Neuron (in vitro differentiated cells): ENCODE data around the gene INSIG2.
"Not testable (repeated sequence)": the region's sequence is repeated elsewhere in the genome, so short reads cannot be mapped to it uniquely, and the experiment has no call there.

Experiments
- H2AFZ ChIP-seq: one replicate; pipeline ENCODE4 v1.6.1; 2013; ENCODE audit warnings: low read depth, mild to moderate bottlenecking, inconsistent platforms, low read length, moderate library complexity
- H3K27me3 ChIP-seq: one replicate; pipeline ENCODE4 v1.6.1; 2013; ENCODE audit warnings: low read length; ENCODE audit not compliant: insufficient read depth
- H3K36me3 ChIP-seq: one replicate; pipeline ENCODE4 v1.6.1; 2013; ENCODE audit warnings: low read length; ENCODE audit not compliant: insufficient read depth
- H3K4me1 ChIP-seq: one replicate; pipeline ENCODE4 v1.6.1; 2013; ENCODE audit warnings: low read length; ENCODE audit not compliant: insufficient read depth
- H3K4me3 ChIP-seq: 2 replicates; pipeline ENCODE4 v1.5.1; 2013; ENCODE audit warnings: mild to moderate bottlenecking, low read length, moderate library complexity
- H3K9me3 ChIP-seq: one replicate; pipeline ENCODE4 v1.6.1; 2013; ENCODE audit warnings: low read length

INSIG2 gene

DNA sequence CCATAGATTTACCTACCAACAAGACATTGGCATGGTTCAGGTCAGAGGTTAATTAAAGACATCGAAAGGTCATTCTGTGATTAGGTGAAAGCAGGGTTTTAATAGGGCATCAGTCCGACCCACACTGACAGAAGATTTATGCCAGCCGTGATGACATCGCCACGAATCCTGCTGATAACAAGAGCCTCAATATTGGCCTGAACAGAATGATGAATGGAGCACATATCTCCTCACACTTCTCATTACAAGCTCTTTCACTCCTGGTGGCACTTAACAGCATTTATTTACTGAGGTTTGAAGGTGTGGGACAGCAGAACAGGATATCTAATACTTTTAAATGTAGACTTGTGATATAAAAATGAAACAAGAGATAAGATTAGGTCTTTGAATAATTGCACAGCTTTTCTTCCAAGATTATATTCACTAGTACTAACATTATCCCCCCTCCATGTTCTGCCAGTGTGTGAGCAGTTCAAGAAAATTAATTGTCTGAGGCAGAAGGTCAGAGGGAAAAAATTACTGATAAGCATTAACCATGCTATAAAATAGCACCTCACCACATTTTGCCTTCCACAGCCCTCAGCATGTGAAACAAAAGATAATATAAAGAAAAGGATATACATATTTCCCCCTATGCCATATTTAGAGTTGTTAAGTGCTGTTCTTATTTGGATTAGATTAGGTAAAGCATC is 23.1 kb upstream of the INSIG2 start:
- H3K27me3 ChIP-seq, result peaks cover 14% of the 10 kb centered on the region
- no peaks in the 10 kb centered on the region for H3K9me3 ChIP-seq

GRCh38 chr2:118065921-118066511 is 22.3 kb upstream of the INSIG2 start:
- no peak overlapping the region for H3K4me3 ChIP-seq
- no peaks in the 10 kb centered on the region for H3K9me3 ChIP-seq
- no peaks in the 10 kb centered on the region for H3K36me3 ChIP-seq
- H3K27me3 ChIP-seq, result peaks cover 18% of the 10 kb centered on the region
- H3K4me1 ChIP-seq, result no peaks in the 10 kb centered on the region
- no peak overlapping the region for H2AFZ ChIP-seq

More for the DNA sequence above, 23.1 kb upstream of the INSIG2 start:
- no peak overlapping the region for H3K4me3 ChIP-seq
- H3K4me1 ChIP-seq, result no peaks in the 10 kb centered on the region
- H3K36me3 ChIP-seq, result no peaks in the 10 kb centered on the region
- H2AFZ ChIP-seq, result no peak overlapping the region

GRCh38 chr2:118077636-118078247 is 10.5 kb upstream of the INSIG2 start:
- Histone ChIP-seq H3K4me1 (no peaks in the 10 kb centered on the region), H2AFZ (no peak overlapping the region), H3K36me3 (no peaks in the 10 kb centered on the region), H3K9me3 (no peaks in the 10 kb centered on the region), H3K27me3 (peaks cover 44% of the 10 kb centered on the region), H3K4me3 (no peak overlapping the region)

DNA sequence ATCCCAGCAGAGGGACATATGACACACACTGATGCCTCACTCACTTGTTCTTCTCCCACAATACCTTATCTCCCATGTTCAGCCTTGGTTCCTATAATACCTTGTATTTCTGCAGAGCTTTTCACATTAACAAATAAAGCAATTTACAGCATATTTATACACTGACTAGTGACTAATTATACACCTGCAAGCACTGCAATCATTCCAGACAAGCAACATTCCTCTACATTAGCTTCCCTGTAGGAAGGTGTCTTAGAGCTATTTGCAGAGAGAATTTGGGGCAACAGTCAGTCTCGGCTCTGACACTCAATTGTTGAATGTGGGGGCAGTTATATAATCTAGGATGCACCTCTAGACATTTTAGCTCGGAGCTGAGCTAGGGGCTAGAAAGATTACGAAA is 9.5 kb upstream of the INSIG2 start:
- Histone ChIP-seq H3K27me3 (peaks cover 44% of the 10 kb centered on the region), H3K9me3 (no peaks in the 10 kb centered on the region), H2AFZ (no peak overlapping the region), H3K4me1 (no peaks in the 10 kb centered on the region), H3K4me3 (no peak overlapping the region), H3K36me3 (no peaks in the 10 kb centered on the region)

DNA sequence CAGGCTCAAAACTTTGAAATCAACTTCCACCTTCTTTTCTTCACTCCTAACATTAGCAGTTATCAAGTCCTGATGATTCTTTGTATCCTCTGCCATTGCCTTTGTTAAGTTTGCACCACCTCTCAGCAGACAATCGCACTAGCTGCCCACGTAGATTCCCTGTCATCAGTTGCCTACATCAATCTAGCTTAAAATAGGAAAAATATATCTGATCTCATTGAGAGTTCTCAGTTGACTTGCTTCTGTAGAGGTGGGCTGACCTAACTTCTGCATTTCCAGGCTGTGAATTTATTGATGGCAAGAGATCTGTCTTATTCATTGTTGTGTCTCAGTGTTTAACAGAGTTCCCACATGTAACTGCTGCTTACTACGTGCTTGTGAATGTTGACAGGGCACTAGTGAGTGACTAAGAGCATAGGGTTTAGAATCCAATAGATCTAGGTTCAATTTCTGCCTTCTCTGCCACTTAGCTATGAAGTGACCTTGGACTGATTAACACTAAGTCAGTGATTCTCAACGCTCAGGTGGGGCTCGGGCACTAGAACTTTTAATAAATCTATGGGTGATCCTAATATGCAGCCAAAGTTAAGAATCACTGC is 3.7 kb upstream of the INSIG2 start:
- Histone ChIP-seq H3K9me3 (no peaks in the 10 kb centered on the region), H3K27me3 (peaks cover 32% of the 10 kb centered on the region), H3K4me1 (peaks cover 3% of the 10 kb centered on the region), H3K4me3 (no peak overlapping the region), H3K36me3 (no peaks in the 10 kb centered on the region), H2AFZ (no peak overlapping the region)

GRCh38 chr2:118085173-118086023 is 2.9 kb upstream of the INSIG2 start:
- no peaks in the 10 kb centered on the region for H3K9me3 ChIP-seq
- no peak overlapping the region for H3K4me3 ChIP-seq
- H3K4me1 ChIP-seq, result peaks cover 12% of the 10 kb centered on the region
- peaks cover 24% of the 10 kb centered on the region for H3K27me3 ChIP-seq
- no peak overlapping the region for H2AFZ ChIP-seq
- H3K36me3 ChIP-seq, result no peaks in the 10 kb centered on the region

GRCh38 chr2:118086024-118086633 is 2.1 kb upstream of the INSIG2 start:
- Histone ChIP-seq H3K4me1 (peaks cover 15% of the 10 kb centered on the region), H2AFZ (no peak overlapping the region), H3K36me3 (no peaks in the 10 kb centered on the region), H3K27me3 (peaks cover 21% of the 10 kb centered on the region), H3K9me3 (no peaks in the 10 kb centered on the region), H3K4me3 (no peak overlapping the region)

DNA sequence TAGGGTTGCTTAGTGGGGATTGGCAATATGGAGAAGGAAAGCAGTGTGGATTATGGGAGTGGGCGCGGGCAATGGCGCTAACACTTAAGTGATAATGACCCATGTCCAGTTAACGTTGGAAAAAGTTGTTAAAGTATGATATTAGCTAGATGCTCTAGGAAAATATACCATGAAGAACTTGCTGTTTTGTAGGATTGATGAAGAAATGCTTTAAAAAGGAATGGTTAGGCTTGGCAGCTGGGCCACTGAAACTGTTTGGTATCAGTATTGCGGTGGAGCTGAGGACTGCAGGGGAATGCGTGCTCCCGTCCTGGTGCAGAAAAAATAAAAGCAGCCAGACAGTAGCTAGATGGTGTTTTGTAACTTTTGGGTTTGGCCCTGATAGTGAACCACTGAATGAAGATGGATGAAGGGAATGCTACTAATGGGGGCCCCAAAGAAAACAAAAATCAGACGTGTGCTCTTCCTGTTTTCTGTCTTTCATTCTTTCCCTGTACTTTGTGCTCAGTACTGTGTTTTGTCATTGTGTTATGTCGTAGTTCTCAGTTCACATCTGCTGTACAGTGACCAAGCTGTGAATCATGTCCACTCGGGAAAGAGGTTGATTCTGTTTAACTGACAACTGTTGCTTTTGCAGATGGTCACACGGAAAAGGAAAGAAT is 999 bp downstream of the INSIG2 start:
- Histone ChIP-seq H3K4me3 (peak overlapping the region; percentile 86), H2AFZ (peak overlapping the region; percentile 78), H3K4me1 (peaks cover 15% of the 10 kb centered on the region), H3K9me3 (no peaks in the 10 kb centered on the region), H3K36me3 (no peaks in the 10 kb centered on the region), H3K27me3 (peaks cover 5% of the 10 kb centered on the region)

DNA sequence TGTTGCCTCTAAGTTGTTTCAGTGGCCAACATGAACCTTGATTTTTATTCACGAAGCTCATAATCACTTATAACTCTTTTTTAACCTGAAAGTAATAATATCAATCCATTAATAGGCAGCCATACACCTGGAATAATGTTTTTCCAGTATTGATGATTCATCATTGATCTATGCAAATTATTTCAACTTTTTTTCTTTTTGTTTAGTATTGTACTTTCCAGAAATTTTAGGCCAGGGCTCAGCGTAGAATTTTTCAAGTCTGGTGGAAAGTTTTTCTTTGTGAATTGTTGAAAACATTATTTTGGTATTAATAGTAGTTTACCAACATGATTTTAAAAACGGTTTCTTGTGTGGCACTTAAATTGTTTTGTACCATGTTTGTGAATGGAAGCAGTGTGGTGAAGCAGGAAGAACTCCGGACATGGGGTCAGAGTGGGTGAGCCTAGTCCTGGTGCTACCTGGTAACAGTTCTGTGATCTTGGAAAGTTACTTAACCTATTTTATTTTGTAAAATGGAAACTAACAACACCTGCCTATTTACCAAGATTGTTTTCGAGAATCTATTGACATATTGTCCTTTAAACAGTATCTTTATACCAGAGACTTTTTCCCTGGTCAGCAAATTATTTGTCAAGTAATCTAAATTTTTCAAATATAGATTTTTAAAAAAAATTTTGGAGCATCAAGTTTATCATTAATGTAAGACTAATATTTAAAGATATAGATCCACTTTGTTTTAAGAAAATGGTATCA is 2.3 kb downstream of the INSIG2 start:
- Histone ChIP-seq H3K36me3 (no peaks in the 10 kb centered on the region), H2AFZ (no peak overlapping the region), H3K27me3 (no peaks in the 10 kb centered on the region), H3K4me1 (peaks cover 15% of the 10 kb centered on the region), H3K9me3 (no peaks in the 10 kb centered on the region), H3K4me3 (peak overlapping the region; percentile 86)

GRCh38 chr2:118091140-118091478 is 2.8 kb downstream of the INSIG2 start:
- Histone ChIP-seq H2AFZ (no peak overlapping the region), H3K4me1 (peaks cover 15% of the 10 kb centered on the region), H3K36me3 (no peaks in the 10 kb centered on the region), H3K4me3 (no peak overlapping the region), H3K9me3 (no peaks in the 10 kb centered on the region), H3K27me3 (no peaks in the 10 kb centered on the region)

GRCh38 chr2:118091631-118092030 is 3.4 kb downstream of the INSIG2 start:
- no peaks in the 10 kb centered on the region for H3K9me3 ChIP-seq
- H3K4me1 ChIP-seq, result peaks cover 15% of the 10 kb centered on the region
- H2AFZ ChIP-seq, result no peak overlapping the region
- no peaks in the 10 kb centered on the region for H3K36me3 ChIP-seq
- no peak overlapping the region for H3K4me3 ChIP-seq
- H3K27me3 ChIP-seq, result no peaks in the 10 kb centered on the region

GRCh38 chr2:118094102-118094501 is 5.8 kb downstream of the INSIG2 start:
- not testable (repeated sequence) for H3K4me3 ChIP-seq, H3K27me3 ChIP-seq, H3K36me3 ChIP-seq, H3K9me3 ChIP-seq, H2AFZ ChIP-seq
- peaks cover 15% of the 10 kb centered on the region for H3K4me1 ChIP-seq
